ENCODE results near the gene SCG2.

SCG2 gene

DNA sequence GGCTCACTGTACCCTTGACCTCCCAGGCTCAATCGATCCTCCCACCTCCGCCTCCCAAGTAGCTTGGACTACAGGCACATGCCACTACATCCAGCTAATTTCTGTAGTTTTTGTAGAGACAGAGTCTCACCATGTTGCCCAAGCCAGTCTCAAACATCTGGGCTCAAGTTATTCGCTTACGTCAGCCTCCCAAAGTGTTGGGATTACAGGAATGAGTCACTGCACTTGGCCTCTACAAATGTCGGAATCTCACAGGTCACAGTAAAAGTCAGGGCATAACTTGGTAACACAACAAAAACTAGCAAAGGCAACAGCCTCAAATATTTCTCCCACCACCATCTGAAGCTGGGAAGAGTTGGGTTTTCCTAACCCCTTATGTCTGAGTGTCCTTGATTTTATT is 25.3 kb downstream of the SCG2 start (continued):
- TF ChIP-seq, protein P1, sequence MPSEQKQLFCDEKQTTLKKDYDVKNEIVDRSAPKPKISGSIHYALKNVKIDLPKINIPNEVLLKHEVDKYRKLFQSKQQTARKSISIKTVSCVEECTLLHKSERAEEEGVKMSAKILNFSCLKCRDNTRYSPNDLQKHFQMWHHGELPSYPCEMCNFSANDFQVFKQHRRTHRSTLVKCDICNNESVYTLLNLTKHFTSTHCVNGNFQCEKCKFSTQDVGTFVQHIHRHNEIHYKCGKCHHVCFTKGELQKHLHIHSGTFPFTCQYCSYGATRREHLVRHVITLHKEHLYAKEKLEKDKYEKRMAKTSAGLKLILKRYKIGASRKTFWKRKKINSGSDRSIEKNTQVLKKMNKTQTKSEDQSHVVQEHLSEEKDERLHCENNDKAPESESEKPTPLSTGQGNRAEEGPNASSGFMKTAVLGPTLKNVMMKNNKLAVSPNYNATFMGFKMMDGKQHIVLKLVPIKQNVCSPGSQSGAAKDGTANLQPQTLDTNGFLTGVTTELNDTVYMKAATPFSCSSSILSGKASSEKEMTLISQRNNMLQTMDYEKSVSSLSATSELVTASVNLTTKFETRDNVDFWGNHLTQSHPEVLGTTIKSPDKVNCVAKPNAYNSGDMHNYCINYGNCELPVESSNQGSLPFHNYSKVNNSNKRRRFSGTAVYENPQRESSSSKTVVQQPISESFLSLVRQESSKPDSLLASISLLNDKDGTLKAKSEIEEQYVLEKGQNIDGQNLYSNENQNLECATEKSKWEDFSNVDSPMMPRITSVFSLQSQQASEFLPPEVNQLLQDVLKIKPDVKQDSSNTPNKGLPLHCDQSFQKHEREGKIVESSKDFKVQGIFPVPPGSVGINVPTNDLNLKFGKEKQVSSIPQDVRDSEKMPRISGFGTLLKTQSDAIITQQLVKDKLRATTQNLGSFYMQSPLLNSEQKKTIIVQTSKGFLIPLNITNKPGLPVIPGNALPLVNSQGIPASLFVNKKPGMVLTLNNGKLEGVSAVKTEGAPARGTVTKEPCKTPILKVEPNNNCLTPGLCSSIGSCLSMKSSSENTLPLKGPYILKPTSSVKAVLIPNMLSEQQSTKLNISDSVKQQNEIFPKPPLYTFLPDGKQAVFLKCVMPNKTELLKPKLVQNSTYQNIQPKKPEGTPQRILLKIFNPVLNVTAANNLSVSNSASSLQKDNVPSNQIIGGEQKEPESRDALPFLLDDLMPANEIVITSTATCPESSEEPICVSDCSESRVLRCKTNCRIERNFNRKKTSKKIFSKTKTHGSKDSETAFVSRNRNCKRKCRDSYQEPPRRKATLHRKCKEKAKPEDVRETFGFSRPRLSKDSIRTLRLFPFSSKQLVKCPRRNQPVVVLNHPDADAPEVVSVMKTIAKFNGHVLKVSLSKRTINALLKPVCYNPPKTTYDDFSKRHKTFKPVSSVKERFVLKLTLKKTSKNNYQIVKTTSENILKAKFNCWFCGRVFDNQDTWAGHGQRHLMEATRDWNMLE (tag by site-specific recombination; conservative IDR thresholded peaks at IDR 0.05; ENCODE audit: low read depth): 0 out of 2 replicates have a peak, but pooled peaks have one; percentile 21

DNA sequence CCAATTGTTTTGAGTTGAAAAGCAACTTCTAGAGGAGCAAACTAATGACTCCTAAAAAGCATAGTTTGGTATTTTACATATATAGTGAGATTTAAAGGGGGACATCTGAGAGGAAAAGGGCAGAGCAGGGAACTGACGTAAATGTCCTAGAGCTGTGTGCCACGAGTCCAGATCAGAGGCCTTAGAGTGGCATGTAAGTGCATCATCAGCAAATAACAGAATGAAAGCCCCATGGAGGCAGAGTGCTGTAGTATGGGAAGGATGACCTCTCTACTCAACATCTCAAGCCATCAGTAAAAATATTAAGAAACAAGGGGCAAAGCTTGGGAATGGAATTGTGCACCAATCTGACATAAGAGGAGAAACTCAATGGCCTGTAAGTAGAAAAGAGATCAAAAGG is 31.4 kb downstream of the SCG2 start:
- no peaks in the 10 kb centered on the region for H3K36me3 ChIP-seq (ENCODE audit: control insufficient read depth in 2 of 2, insufficient read depth in 1 of 2, low read length in 2 of 2)
- H3K27ac ChIP-seq (ENCODE audit: extremely low read depth, low read depth, low read length): no peak overlapping the region
- no peaks in the 10 kb centered on the region for H3K4me1 ChIP-seq (ENCODE audit: control insufficient read depth, insufficient read depth, low read length)
- no peaks in the 10 kb centered on the region for H3K9me3 ChIP-seq (ENCODE audit: control insufficient read depth, insufficient read depth, low read depth, low read length)
- POLR2A ChIA-PET: no interaction called here
- no peak overlapping the region for H3K4me3 ChIP-seq (ENCODE audit: low read depth, low read length)
- CTCF ChIA-PET: interaction anchor here (0.8 to 1.5 kb wide), 2 partner anchors 10 to 113 kb away, joined by 4 read pairs; no protein-coding TSS in a partner anchor
- TF ChIP-seq ZNF391 (tag by site-specific recombination; IDR thresholded peaks at IDR 0.05; ENCODE audit: borderline replicate concordance, low read depth) (no peak), ZNF76 (tag by site-specific recombination; IDR thresholded peaks at IDR 0.05; ENCODE audit: borderline replicate concordance, low read depth) (no peak), ZNF121 (tag by site-specific recombination; IDR thresholded peaks at IDR 0.05) (no peak), ZNF791 (tag by site-specific recombination; IDR thresholded peaks at IDR 0.05) (no peak), ZNF24 (tag by site-specific recombination; IDR thresholded peaks at IDR 0.05) (no peak), ZNF600 (tag by site-specific recombination; IDR thresholded peaks at IDR 0.05) (no peak), YY2 (tag by site-specific recombination; IDR thresholded peaks at IDR 0.05) (no peak)
- TF ChIP-seq, protein P2, sequence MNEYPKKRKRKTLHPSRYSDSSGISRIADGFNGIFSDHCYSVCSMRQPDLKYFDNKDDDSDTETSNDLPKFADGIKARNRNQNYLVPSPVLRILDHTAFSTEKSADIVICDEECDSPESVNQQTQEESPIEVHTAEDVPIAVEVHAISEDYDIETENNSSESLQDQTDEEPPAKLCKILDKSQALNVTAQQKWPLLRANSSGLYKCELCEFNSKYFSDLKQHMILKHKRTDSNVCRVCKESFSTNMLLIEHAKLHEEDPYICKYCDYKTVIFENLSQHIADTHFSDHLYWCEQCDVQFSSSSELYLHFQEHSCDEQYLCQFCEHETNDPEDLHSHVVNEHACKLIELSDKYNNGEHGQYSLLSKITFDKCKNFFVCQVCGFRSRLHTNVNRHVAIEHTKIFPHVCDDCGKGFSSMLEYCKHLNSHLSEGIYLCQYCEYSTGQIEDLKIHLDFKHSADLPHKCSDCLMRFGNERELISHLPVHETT (tag by site-specific recombination; IDR thresholded peaks at IDR 0.05): no peak
- TF ChIP-seq, protein P3, sequence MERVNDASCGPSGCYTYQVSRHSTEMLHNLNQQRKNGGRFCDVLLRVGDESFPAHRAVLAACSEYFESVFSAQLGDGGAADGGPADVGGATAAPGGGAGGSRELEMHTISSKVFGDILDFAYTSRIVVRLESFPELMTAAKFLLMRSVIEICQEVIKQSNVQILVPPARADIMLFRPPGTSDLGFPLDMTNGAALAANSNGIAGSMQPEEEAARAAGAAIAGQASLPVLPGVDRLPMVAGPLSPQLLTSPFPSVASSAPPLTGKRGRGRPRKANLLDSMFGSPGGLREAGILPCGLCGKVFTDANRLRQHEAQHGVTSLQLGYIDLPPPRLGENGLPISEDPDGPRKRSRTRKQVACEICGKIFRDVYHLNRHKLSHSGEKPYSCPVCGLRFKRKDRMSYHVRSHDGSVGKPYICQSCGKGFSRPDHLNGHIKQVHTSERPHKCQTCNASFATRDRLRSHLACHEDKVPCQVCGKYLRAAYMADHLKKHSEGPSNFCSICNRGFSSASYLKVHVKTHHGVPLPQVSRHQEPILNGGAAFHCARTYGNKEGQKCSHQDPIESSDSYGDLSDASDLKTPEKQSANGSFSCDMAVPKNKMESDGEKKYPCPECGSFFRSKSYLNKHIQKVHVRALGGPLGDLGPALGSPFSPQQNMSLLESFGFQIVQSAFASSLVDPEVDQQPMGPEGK (tag by site-specific recombination; IDR thresholded peaks at IDR 0.05): no peak
- TF ChIP-seq, protein P4, sequence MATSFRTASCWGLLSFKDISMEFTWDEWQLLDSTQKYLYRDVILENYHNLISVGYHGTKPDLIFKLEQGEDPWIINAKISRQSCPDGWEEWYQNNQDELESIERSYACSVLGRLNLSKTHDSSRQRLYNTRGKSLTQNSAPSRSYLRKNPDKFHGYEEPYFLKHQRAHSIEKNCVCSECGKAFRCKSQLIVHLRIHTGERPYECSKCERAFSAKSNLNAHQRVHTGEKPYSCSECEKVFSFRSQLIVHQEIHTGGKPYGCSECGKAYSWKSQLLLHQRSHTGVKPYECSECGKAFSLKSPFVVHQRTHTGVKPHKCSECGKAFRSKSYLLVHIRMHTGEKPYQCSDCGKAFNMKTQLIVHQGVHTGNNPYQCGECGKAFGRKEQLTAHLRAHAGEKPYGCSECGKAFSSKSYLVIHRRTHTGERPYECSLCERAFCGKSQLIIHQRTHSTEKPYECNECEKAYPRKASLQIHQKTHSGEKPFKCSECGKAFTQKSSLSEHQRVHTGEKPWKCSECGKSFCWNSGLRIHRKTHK (tag by site-specific recombination; IDR thresholded peaks at IDR 0.05): no peak
- TF ChIP-seq, protein P5, sequence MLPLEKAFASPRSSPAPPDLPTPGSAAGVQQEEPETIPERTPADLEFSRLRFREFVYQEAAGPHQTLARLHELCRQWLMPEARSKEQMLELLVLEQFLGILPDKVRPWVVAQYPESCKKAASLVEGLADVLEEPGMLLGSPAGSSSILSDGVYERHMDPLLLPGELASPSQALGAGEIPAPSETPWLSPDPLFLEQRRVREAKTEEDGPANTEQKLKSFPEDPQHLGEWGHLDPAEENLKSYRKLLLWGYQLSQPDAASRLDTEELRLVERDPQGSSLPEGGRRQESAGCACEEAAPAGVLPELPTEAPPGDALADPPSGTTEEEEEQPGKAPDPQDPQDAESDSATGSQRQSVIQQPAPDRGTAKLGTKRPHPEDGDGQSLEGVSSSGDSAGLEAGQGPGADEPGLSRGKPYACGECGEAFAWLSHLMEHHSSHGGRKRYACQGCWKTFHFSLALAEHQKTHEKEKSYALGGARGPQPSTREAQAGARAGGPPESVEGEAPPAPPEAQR (tag by site-specific recombination; IDR thresholded peaks at IDR 0.05): no peak
- TF ChIP-seq, protein P6, sequence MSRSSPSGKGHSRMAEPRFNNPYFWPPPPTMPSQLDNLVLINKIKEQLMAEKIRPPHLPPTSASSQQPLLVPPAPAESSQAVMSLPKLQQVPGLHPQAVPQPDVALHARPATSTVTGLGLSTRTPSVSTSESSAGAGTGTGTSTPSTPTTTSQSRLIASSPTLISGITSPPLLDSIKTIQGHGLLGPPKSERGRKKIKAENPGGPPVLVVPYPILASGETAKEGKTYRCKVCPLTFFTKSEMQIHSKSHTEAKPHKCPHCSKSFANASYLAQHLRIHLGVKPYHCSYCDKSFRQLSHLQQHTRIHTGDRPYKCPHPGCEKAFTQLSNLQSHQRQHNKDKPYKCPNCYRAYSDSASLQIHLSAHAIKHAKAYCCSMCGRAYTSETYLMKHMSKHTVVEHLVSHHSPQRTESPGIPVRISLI (tag by site-specific recombination; IDR thresholded peaks at IDR 0.05): no peak
- TF ChIP-seq, protein P7, sequence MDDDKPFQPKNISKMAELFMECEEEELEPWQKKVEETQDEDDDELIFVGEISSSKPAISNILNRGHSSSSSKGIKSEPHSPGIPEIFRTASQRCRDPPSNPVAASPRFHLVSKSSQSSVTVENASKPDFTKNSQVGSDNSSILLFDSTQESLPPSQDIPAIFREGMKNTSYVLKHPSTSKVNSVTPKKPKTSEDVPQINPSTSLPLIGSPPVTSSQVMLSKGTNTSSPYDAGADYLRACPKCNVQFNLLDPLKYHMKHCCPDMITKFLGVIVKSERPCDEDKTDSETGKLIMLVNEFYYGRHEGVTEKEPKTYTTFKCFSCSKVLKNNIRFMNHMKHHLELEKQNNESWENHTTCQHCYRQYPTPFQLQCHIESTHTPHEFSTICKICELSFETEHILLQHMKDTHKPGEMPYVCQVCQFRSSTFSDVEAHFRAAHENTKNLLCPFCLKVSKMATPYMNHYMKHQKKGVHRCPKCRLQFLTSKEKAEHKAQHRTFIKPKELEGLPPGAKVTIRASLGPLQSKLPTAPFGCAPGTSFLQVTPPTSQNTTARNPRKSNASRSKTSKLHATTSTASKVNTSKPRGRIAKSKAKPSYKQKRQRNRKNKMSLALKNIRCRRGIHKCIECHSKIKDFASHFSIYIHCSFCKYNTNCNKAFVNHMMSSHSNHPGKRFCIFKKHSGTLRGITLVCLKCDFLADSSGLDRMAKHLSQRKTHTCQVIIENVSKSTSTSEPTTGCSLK (tag by site-specific recombination; IDR thresholded peaks at IDR 0.05): no peak
- TF ChIP-seq, protein P8, sequence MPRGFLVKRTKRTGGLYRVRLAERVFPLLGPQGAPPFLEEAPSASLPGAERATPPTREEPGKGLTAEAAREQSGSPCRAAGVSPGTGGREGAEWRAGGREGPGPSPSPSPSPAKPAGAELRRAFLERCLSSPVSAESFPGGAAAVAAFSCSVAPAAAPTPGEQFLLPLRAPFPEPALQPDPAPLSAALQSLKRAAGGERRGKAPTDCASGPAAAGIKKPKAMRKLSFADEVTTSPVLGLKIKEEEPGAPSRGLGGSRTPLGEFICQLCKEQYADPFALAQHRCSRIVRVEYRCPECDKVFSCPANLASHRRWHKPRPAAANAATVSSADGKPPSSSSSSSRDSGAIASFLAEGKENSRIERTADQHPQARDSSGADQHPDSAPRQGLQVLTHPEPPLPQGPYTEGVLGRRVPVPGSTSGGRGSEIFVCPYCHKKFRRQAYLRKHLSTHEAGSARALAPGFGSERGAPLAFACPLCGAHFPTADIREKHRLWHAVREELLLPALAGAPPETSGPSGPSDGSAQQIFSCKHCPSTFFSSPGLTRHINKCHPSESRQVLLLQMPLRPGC (tag by site-specific recombination; IDR thresholded peaks at IDR 0.05): no peak
- TF ChIP-seq, protein P9, sequence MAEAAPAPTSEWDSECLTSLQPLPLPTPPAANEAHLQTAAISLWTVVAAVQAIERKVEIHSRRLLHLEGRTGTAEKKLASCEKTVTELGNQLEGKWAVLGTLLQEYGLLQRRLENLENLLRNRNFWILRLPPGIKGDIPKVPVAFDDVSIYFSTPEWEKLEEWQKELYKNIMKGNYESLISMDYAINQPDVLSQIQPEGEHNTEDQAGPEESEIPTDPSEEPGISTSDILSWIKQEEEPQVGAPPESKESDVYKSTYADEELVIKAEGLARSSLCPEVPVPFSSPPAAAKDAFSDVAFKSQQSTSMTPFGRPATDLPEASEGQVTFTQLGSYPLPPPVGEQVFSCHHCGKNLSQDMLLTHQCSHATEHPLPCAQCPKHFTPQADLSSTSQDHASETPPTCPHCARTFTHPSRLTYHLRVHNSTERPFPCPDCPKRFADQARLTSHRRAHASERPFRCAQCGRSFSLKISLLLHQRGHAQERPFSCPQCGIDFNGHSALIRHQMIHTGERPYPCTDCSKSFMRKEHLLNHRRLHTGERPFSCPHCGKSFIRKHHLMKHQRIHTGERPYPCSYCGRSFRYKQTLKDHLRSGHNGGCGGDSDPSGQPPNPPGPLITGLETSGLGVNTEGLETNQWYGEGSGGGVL (tag by site-specific recombination; IDR thresholded peaks at IDR 0.05): no peak

Data from HEK293 (cell line).